Naive thymus-derived CD4-positive, alpha-beta T cell (primary cell): Measurements from ENCODE around the gene FNDC3B. TPM values are rescaled to one million over a fixed set of nuclear protein-coding genes. Genes with fewer than 3 reads are reported as not detected.

Experiments
- ATAC-seq: fragments of 150-1000 bp; cut with Tn5 transposase; 2 replicates; pipeline ENCODE4 v1.10.0; 2021; ENCODE audit warnings: mild to moderate bottlenecking, moderate library complexity
- CTCF ChIA-PET: fragments of 350-600 bp; sonication (Branson Sonifier 250); formaldehyde crosslinking; loops from one replicate; lab custom pipeline; 2021; ENCODE audit warnings: antibody characterized with exemption; lab: Charles Lee
- POLR2A ChIA-PET: fragments of 350-600 bp; sonication (Branson Sonifier 250); formaldehyde crosslinking; loops from one replicate; lab custom pipeline; 2021; ENCODE audit warnings: antibody characterized with exemption, inconsistent platforms; lab: Charles Lee
- DNase-seq, 9 donors: peaks; one replicate each; pipeline versions ENCODE4 v3.0.0 to v3.0.0-alpha.2; 2020 to 2022; ENCODE audit warnings: mixed read lengths in 1 of 9
- H3K27ac ChIP-seq: one replicate; pipeline ENCODE4 v1.7.0; 2013; ENCODE audit warnings: mild to moderate bottlenecking, low read depth, low read length, moderate library complexity
- H3K27me3 ChIP-seq, 2 donors: one replicate each; pipeline ENCODE4 v1.7.0; 2013; ENCODE audit warnings: low read length in 2 of 2, mild to moderate bottlenecking in 2 of 2, moderate library complexity in 2 of 2; ENCODE audit not compliant: control insufficient read depth in 2 of 2, insufficient read depth in 2 of 2
- H3K36me3 ChIP-seq, 3 experiments: 1 replicate in 2 of 3; 2 replicates in 1 of 3; pipeline ENCODE4 v1.7.0; 2013; ENCODE audit warnings: low read length in 3 of 3, mild to moderate bottlenecking in 3 of 3, moderate library complexity in 1 of 3; ENCODE audit not compliant: insufficient read depth in 3 of 3, control insufficient read depth in 2 of 3
- H3K4me1 ChIP-seq, 2 donors: one replicate each; pipeline ENCODE4 v1.7.0; 2013; ENCODE audit warnings: low read length in 2 of 2, mild to moderate bottlenecking in 2 of 2, moderate library complexity in 1 of 2; ENCODE audit not compliant: control insufficient read depth in 2 of 2, insufficient read depth in 2 of 2
- H3K4me3 ChIP-seq: 2 replicates; pipeline ENCODE4 v1.7.0; 2013; ENCODE audit warnings: mild to moderate bottlenecking, low read length
- H3K9me3 ChIP-seq, 3 experiments: 1 replicate in 2 of 3; 2 replicates in 1 of 3; pipeline ENCODE4 v1.7.0; 2013; ENCODE audit warnings: low read length in 3 of 3; ENCODE audit not compliant: control insufficient read depth in 2 of 3
- H3K27ac Mint-ChIP-seq, 9 donors: one replicate each; pipeline ENCODE4 v1.8.0; 2020 to 2022; ENCODE audit warnings: mixed read lengths in 9 of 9, mild to moderate bottlenecking in 8 of 9, moderate library complexity in 5 of 9, inconsistent platforms in 2 of 9
- H3K27me3 Mint-ChIP-seq, 5 donors: one replicate each; pipeline ENCODE4 v1.8.0; 2021 to 2022; ENCODE audit warnings: mixed read lengths in 5 of 5, mild to moderate bottlenecking in 1 of 5
- H3K36me3 Mint-ChIP-seq, 5 donors: one replicate each; pipeline ENCODE4 v1.8.0; 2020 to 2022; ENCODE audit warnings: mixed read lengths in 5 of 5, mild to moderate bottlenecking in 3 of 5, inconsistent platforms in 1 of 5
- H3K4me1 Mint-ChIP-seq, 7 donors: one replicate each; pipeline ENCODE4 v1.8.0; 2020 to 2022; ENCODE audit warnings: mixed read lengths in 7 of 7, mild to moderate bottlenecking in 3 of 7, inconsistent platforms in 1 of 7
- H3K4me3 Mint-ChIP-seq, 10 donors: one replicate each; pipeline ENCODE4 v1.8.0; 2020 to 2022; ENCODE audit warnings: mild to moderate bottlenecking in 10 of 10, mixed read lengths in 10 of 10, moderate library complexity in 6 of 10, inconsistent platforms in 2 of 10
- H3K9me3 Mint-ChIP-seq, 11 donors: one replicate each; pipeline ENCODE4 v1.8.0; 2020 to 2022; ENCODE audit warnings: mixed read lengths in 11 of 11, mild to moderate bottlenecking in 4 of 11, inconsistent platforms in 1 of 11, moderate library complexity in 1 of 11
- intact Hi-C, 2 donors: fragments of 100-400 bp; cut with micrococcal nuclease; formaldehyde crosslinking; loops; one replicate each; pipeline ENCODE4 v1.15.1; 2023
- polyA plus RNA-seq, 2 donors: library from polyadenylated mRNA; unstranded; fragments of 300-500 nt; fragmentation: Illumina TruSeq; gene quantifications; one replicate each; pipeline ENCODE4 v1.2.3, GENCODE V29; 2021
- total RNA-seq, 6 experiments: library from RNA in 5 of 6; stranded (reverse) in 5 of 6; gene quantifications; 1 replicate in 5 of 6; 2 replicates in 1 of 6; pipeline ENCODE4 v1.2.3 and lab custom pipeline; 2021 to 2026

FNDC3B gene
- total and polyA plus RNA-seq, 7 experiments from 2014 or later, result 8.6 to 78.6 (median 25.6) TPM

DNA sequence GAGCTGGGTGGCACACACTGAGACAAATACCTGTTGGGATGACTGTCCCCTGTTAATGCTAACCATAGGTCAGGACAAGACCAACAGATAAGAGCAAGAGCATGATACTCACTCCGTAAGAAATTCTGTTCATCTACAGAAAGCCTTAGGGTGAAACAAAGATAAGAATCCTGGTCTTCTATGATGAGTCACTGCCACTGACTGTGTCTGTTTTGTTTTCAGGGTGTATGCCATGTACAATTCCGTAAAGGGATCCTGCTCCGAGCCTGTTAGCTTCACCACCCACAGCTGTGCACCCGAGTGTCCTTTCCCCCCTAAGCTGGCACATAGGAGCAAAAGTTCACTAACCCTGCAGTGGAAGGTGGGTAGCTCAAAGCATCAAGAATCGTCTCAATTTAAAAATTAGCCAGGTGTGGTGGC is 267.8 kb downstream of the FNDC3B start:
- CTCF ChIA-PET, result interaction anchor here (0.7 to 1.1 kb wide), 3 partner anchors 18 to 272 kb away, joined by 3 to 4 read pairs (median 3); no protein-coding TSS in a partner anchor
- ATAC-seq (no peak), DNase-seq (no peak)
- Mint-ChIP-seq H3K4me3 (no peak overlapping the region), H3K27ac (peak overlapping the region in 1 of 9 donors; percentile 31), H3K36me3 (peaks cover 6 to 62% (median 34%) of the 10 kb centered on the region in 5 donors), H3K27me3 (no peaks in the 10 kb centered on the region), H3K4me1 (peaks cover 0 to 1% (median 0%) of the 10 kb centered on the region in 7 donors), H3K9me3 (no peaks in the 10 kb centered on the region)
- POLR2A ChIA-PET, result no interaction called here
- Histone ChIP-seq H3K4me3 (no peak overlapping the region), H3K36me3 (peaks cover 0 to 27% (median 0%) of the 10 kb centered on the region in 3 experiments), H3K27ac (no peak overlapping the region), H3K4me1 (no peaks in the 10 kb centered on the region), H3K9me3 (no peaks in the 10 kb centered on the region), H3K27me3 (no peaks in the 10 kb centered on the region)
- intact Hi-C loops, result no loop called here

- ChIA-PET POLR2A (no interaction called here), CTCF (no interaction called here)
- H3K9me3 Mint-ChIP-seq, result no peaks in the 10 kb centered on the region
- H3K36me3 ChIP-seq, result peaks cover 0 to 33% (median 0%) of the 10 kb centered on the region in 3 experiments
- H3K4me1 Mint-ChIP-seq, result peaks cover 0 to under 1% (median 0%) of the 10 kb centered on the region in 7 donors
- H3K4me1 ChIP-seq, result no peaks in the 10 kb centered on the region
- H3K27ac Mint-ChIP-seq, result no peak overlapping the region
- no peaks in the 10 kb centered on the region for H3K27me3 ChIP-seq
- no peaks in the 10 kb centered on the region for H3K27me3 Mint-ChIP-seq
- DNase-seq, result no peak
- ATAC-seq, result no peak
- H3K27ac ChIP-seq, result no peak overlapping the region
- H3K4me3 ChIP-seq, result no peak overlapping the region
- intact Hi-C loops, result no loop called here
- no peaks in the 10 kb centered on the region for H3K9me3 ChIP-seq
- H3K36me3 Mint-ChIP-seq, result peaks cover 10 to 66% (median 37%) of the 10 kb centered on the region in 5 donors
- no peak overlapping the region for H3K4me3 Mint-ChIP-seq
Measured at GRCh38 chr3:172309059-172309458, 269.7 kb downstream of the FNDC3B start.

GRCh38 chr3:172309741-172310427 is 270.5 kb downstream of the FNDC3B start:
- CTCF ChIA-PET, result no interaction called here
- ATAC-seq (no peak), DNase-seq (no peak)
- H3K27me3 ChIP-seq, result no peaks in the 10 kb centered on the region
- no peak overlapping the region for H3K4me3 Mint-ChIP-seq
- H3K9me3 Mint-ChIP-seq, result no peaks in the 10 kb centered on the region
- H3K36me3 Mint-ChIP-seq, result peaks cover 10 to 66% (median 42%) of the 10 kb centered on the region in 5 donors
- peaks cover 0 to 33% (median 0%) of the 10 kb centered on the region in 3 experiments for H3K36me3 ChIP-seq
- no peaks in the 10 kb centered on the region for H3K27me3 Mint-ChIP-seq
- H3K9me3 ChIP-seq, result no peaks in the 10 kb centered on the region
- H3K27ac ChIP-seq, result no peak overlapping the region
- no peak overlapping the region for H3K4me3 ChIP-seq
- POLR2A ChIA-PET, result no interaction called here
- H3K4me1 Mint-ChIP-seq, result peaks cover 0 to 3% (median 0%) of the 10 kb centered on the region in 7 donors
- H3K4me1 ChIP-seq, result no peaks in the 10 kb centered on the region
- intact Hi-C loops, result no loop called here
- H3K27ac Mint-ChIP-seq, result peak overlapping the region in 1 of 9 donors; percentile 25

GRCh38 chr3:172310428-172310760 is 271.0 kb downstream of the FNDC3B start:
- CTCF ChIA-PET, result no interaction called here
- Mint-ChIP-seq H3K27ac (no peak overlapping the region), H3K27me3 (no peaks in the 10 kb centered on the region), H3K4me1 (peaks cover 0 to 5% (median 0%) of the 10 kb centered on the region in 7 donors), H3K36me3 (peaks cover 10 to 68% (median 43%) of the 10 kb centered on the region in 5 donors), H3K4me3 (no peak overlapping the region), H3K9me3 (no peaks in the 10 kb centered on the region)
- POLR2A ChIA-PET, result no interaction called here
- ATAC-seq (no peak), DNase-seq (no peak)
- H3K4me3 ChIP-seq, result no peak overlapping the region
- peaks cover 0 to 33% (median 0%) of the 10 kb centered on the region in 3 experiments for H3K36me3 ChIP-seq
- H3K4me1 ChIP-seq, result no peaks in the 10 kb centered on the region
- H3K27me3 ChIP-seq, result no peaks in the 10 kb centered on the region
- intact Hi-C loops, result no loop called here
- no peaks in the 10 kb centered on the region for H3K9me3 ChIP-seq
- no peak overlapping the region for H3K27ac ChIP-seq

DNA sequence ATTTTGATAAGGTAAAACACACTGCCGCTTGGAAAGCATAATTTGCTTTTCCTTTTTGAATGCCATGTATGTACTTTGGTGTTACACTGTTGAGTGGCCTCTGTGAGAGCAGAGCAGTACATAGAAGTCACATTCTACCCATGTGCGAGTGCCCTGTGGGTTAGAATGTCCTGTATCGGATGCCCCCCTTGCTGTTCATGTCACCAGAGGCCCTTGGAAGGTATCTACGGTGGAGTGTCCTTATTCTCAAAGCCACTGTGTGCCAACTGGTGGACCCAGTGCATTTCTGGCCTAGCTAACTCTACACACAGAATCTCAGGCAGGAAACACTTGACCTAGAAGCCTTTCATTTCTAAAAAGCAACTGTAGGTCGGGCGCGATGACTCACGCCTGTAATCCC is 271.8 kb downstream of the FNDC3B start:
- Histone ChIP-seq H3K9me3 (no peaks in the 10 kb centered on the region), H3K27ac (no peak overlapping the region), H3K36me3 (peaks cover 0 to 33% (median 0%) of the 10 kb centered on the region in 3 experiments), H3K4me1 (no peaks in the 10 kb centered on the region), H3K27me3 (no peaks in the 10 kb centered on the region), H3K4me3 (no peak overlapping the region)
- ATAC-seq (no peak), DNase-seq (no peak)
- Mint-ChIP-seq H3K36me3 (peaks cover 6 to 67% (median 43%) of the 10 kb centered on the region in 5 donors), H3K27me3 (no peaks in the 10 kb centered on the region), H3K4me1 (peaks cover 0 to 9% (median 0%) of the 10 kb centered on the region in 7 donors), H3K4me3 (no peak overlapping the region), H3K9me3 (no peaks in the 10 kb centered on the region), H3K27ac (no peak overlapping the region)
- intact Hi-C loops, result no loop called here
- ChIA-PET CTCF (no interaction called here), POLR2A (no interaction called here)

DNA sequence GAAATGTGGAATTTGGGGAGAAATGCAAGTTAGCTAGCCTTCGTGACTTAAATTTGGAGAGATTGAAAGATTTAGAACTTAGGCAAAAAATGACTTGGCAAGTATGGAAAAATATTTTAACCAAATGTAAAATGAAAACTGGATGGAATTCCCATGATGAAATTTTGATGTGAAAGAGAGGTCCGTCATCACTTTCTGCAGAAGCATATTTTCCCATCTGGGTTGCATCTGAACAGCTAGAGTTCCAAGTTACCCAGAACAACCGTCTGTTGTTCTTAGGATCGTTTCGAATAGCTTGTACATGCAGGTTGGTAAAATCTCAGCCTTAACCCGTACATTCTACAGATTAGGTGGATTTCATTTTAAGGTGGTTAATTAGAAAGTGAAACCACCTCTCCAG is 272.6 kb downstream of the FNDC3B start:
- H3K27me3 Mint-ChIP-seq, result no peaks in the 10 kb centered on the region
- CTCF ChIA-PET, result no interaction called here

DNA sequence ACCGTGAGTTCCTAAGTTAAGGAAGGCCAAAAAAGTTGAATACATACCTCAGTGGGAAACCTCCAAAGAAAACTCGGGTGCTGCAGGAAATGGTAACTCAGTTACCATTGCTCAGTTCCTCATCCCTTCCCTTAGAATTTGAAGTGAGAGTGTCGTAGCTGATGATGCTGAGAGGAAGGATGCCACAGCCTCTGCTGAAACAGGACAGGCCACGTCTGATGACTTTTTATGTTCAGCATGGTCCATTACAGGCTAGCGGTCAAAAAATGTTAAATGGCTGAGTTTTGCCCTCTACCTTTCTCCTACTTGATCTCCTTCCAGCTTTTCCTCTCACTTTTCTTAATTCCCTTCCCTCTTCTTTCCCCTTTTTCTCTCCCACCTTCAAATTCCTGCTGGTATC is 273.3 kb downstream of the FNDC3B start:
- ChIA-PET CTCF (no interaction called here), POLR2A (no interaction called here)
- intact Hi-C loops, result no loop called here
- H3K27me3 Mint-ChIP-seq, result no peaks in the 10 kb centered on the region
- no peak for ATAC-seq
- Histone ChIP-seq H3K27me3 (no peaks in the 10 kb centered on the region), H3K36me3 (peaks cover 0 to 32% (median 0%) of the 10 kb centered on the region in 3 experiments), H3K27ac (no peak overlapping the region), H3K9me3 (no peaks in the 10 kb centered on the region), H3K4me3 (no peak overlapping the region), H3K4me1 (no peaks in the 10 kb centered on the region)
- no peak for DNase-seq
- peaks cover 0 to 12% (median 0%) of the 10 kb centered on the region in 7 donors for H3K4me1 Mint-ChIP-seq
- peaks cover 6 to 64% (median 36%) of the 10 kb centered on the region in 5 donors for H3K36me3 Mint-ChIP-seq
- no peaks in the 10 kb centered on the region for H3K9me3 Mint-ChIP-seq
- H3K27ac Mint-ChIP-seq, result peak overlapping the region in 1 of 9 donors; percentile 36
- H3K4me3 Mint-ChIP-seq, result no peak overlapping the region

More for the DNA sequence above, 272.6 kb downstream of the FNDC3B start:
- Mint-ChIP-seq H3K9me3 (no peaks in the 10 kb centered on the region), H3K4me3 (no peak overlapping the region), H3K27ac (no peak overlapping the region), H3K36me3 (peaks cover 6 to 66% (median 43%) of the 10 kb centered on the region in 5 donors), H3K4me1 (peaks cover 0 to 9% (median 0%) of the 10 kb centered on the region in 7 donors)
- intact Hi-C loops, result no loop called here
- no peaks in the 10 kb centered on the region for H3K4me1 ChIP-seq
- no peak overlapping the region for H3K27ac ChIP-seq
- H3K36me3 ChIP-seq, result peaks cover 0 to 33% (median 0%) of the 10 kb centered on the region in 3 experiments
- H3K9me3 ChIP-seq, result no peaks in the 10 kb centered on the region
- ATAC-seq, result no peak
- DNase-seq, result no peak
- no peak overlapping the region for H3K4me3 ChIP-seq
- POLR2A ChIA-PET, result no interaction called here
- H3K27me3 ChIP-seq, result no peaks in the 10 kb centered on the region
